Measurements from ENCODE around the gene EZR.

DNA sequence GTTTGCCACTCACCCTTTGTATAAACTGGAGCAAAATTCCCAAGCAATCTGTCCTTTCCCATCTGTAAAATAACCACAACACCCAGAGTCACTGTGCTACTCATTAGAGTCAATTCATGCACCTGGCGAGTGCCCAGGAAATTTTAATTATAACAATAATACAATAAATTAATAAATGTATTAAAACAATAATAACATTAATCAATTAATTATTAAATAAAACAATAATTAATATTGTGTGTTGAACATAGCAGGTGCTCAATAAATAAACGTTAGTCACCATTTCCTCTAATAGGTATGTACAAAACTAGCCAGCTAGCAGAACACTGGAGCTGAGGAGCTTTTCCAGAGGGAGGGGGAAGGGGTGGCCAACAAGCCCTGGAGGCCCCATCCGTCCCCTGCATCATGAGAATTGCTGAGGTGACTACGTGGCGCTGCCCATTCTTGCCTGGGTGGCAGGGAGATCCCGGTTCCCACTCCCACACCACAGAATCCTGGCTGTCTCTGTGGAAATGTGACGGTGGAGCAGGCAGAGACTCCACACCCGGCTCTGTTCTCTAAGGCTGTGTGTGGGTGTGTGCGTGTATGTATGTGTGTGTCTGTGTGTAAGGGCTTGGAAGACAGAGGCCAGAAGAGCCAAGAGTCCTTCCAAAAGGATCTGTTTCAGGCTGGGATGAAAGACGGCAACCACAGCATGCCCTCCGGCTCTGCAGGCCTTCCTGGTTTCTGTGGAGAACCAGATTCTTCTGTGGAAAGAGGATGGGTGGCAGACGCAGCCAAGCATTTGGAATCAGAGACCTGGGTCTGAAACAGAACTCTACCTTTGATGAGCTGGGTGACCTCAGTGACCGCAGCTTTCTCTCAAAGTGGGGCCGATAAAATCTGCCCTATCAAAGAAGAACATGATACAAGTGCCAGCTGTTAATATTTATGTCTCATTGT is 18.8 kb upstream of the EZR start:
- TF ChIP-seq SRF (IDR thresholded peaks at IDR 0.05; ENCODE audit: low read depth, low read length) = no peak
- TF ChIP-seq, protein P1, sequence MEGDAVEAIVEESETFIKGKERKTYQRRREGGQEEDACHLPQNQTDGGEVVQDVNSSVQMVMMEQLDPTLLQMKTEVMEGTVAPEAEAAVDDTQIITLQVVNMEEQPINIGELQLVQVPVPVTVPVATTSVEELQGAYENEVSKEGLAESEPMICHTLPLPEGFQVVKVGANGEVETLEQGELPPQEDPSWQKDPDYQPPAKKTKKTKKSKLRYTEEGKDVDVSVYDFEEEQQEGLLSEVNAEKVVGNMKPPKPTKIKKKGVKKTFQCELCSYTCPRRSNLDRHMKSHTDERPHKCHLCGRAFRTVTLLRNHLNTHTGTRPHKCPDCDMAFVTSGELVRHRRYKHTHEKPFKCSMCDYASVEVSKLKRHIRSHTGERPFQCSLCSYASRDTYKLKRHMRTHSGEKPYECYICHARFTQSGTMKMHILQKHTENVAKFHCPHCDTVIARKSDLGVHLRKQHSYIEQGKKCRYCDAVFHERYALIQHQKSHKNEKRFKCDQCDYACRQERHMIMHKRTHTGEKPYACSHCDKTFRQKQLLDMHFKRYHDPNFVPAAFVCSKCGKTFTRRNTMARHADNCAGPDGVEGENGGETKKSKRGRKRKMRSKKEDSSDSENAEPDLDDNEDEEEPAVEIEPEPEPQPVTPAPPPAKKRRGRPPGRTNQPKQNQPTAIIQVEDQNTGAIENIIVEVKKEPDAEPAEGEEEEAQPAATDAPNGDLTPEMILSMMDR (IDR thresholded peaks at IDR 0.05; ENCODE audit: control extremely low read depth in 1 of 3, insufficient read depth in 1 of 3, low read depth in 1 of 3, low read length in 3 of 3) = no peak
- no peak for TF ChIP-seq YY1 (IDR thresholded peaks at IDR 0.05; ENCODE audit: low read depth, low read length)
- TF ChIP-seq ZNF274 (IDR thresholded peaks at IDR 0.05; ENCODE audit: borderline replicate concordance, extremely low read depth, low read length) = no peak
